ENCODE data around the gene EPN1. TPM values are rescaled to one million over a fixed set of nuclear protein-coding genes. Genes with fewer than 3 reads are reported as not detected.

Gene EPN1
- total and polyA plus RNA-seq, 2 experiments from 2014 or later = 47.1 to 223 TPM

GRCh38 chr19:55695511-55696290 is 20.7 kb downstream of the EPN1 start:
- no peak overlapping the region for H2AFZ ChIP-seq
- TF ChIP-seq STAT1 (IDR thresholded peaks at IDR 0.05; ENCODE audit: unreplicated experiment) (no peak), EZH2 (IDR thresholded peaks at IDR 0.05; ENCODE audit: low read depth, unreplicated experiment) (no peak), CREB1 (CRISPR knock-in tag; IDR thresholded peaks at IDR 0.05; ENCODE audit: low read depth) (no peak), POLR2AphosphoS5 (IDR thresholded peaks at IDR 0.05; ENCODE audit: low read depth) (no peak)
- H3F3A ChIP-seq (replicated peaks; ENCODE audit: low read depth) = no peaks in the 10 kb centered on the region
- H3K36me3 ChIP-seq (ENCODE audit: insufficient read depth) = no peaks in the 10 kb centered on the region
- ATAC-seq (no peak), DNase-seq (ENCODE audit: low spot score) (no peak)
- peaks cover 48% of the 10 kb centered on the region for H3K36me3 Mint-ChIP-seq (ENCODE audit: low read depth)
- no peaks in the 10 kb centered on the region for H3K27me3 ChIP-seq (ENCODE audit: insufficient read depth)
- no peaks in the 10 kb centered on the region for H3K9me2 ChIP-seq (ENCODE audit: insufficient read depth)
- H3K79me2 ChIP-seq (replicated peaks; ENCODE audit: insufficient read depth) = no peaks in the 10 kb centered on the region
- no peaks in the 10 kb centered on the region; the same call in 2 of the 3 replicates for H3K4me1 Mint-ChIP-seq
- no peak overlapping the region for H3K27ac ChIP-seq (ENCODE audit: low read depth)
- H3K4me2 ChIP-seq = no peak overlapping the region
- no peaks in the 10 kb centered on the region for H3K9me3 Mint-ChIP-seq
- H3K27me3 Mint-ChIP-seq (ENCODE audit: insufficient read depth, low read depth, poor library complexity) = peaks cover 6% of the 10 kb centered on the region
- no peak overlapping the region for H3K4me3 Mint-ChIP-seq
- H3K4me3 ChIP-seq = no peak overlapping the region
- no peaks in the 10 kb centered on the region for H3K4me1 ChIP-seq (ENCODE audit: insufficient read depth)
- no peak overlapping the region for H3K27ac Mint-ChIP-seq
- H4K20me1 ChIP-seq (replicated peaks; ENCODE audit: insufficient read depth) = no peaks in the 10 kb centered on the region; the same call in 1 of the 2 replicates

DNA sequence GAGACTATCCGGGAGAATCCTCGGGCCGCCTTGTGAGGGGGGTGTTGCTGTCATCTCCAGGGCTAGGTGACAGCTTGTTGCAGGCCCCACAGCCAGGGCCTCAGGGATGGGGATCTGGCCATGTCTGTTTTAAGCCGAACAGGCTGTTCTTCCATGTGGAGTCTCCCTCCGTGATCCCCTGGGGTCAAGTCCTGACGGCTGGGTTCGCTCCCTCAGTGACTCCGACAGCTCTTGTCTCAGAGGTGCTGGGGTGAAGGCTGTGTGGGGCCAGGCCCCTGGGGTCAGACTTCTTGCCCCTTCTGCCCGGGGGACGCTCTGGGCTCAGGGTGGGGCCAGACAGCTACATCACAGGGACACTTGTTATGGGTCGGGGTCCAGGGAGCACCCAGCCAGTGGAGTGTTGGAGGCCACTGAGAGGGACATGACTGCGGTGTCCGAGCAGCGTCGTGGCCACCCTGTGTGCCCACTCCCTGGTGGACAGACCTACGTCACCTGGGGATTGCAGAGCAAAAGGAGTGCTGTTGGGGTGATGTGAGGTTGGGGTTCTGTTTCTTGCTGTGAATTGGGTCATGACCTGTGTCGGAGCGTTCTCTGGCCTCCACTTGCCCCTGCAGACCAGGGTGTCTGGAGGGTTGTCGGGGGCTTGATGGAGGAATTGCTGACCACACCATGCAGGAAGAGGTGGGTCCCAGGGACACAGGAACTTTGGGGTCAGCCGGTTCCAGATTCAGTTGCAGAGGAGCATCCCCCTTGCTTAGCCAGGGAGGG is 21.5 kb downstream of the EPN1 start:
- no peak overlapping the region for H3K4me3 Mint-ChIP-seq
- no peaks in the 10 kb centered on the region; the same call in 2 of the 3 replicates for H3K4me1 Mint-ChIP-seq
- H3K9me3 Mint-ChIP-seq = peaks cover under 1% of the 10 kb centered on the region; the same call in 1 of the 3 replicates
- H3F3A ChIP-seq (replicated peaks; ENCODE audit: low read depth) = no peaks in the 10 kb centered on the region
- H2AFZ ChIP-seq = no peak overlapping the region
- no peaks in the 10 kb centered on the region for H3K9me2 ChIP-seq (ENCODE audit: insufficient read depth)
- no peaks in the 10 kb centered on the region for H3K4me1 ChIP-seq (ENCODE audit: insufficient read depth)
- no peaks in the 10 kb centered on the region; the same call in 1 of the 2 replicates for H4K20me1 ChIP-seq (replicated peaks; ENCODE audit: insufficient read depth)
- H3K36me3 ChIP-seq (ENCODE audit: insufficient read depth) = no peaks in the 10 kb centered on the region
- H3K27me3 ChIP-seq (ENCODE audit: insufficient read depth) = no peaks in the 10 kb centered on the region
- H3K27me3 Mint-ChIP-seq (ENCODE audit: insufficient read depth, low read depth, poor library complexity) = peaks cover 4% of the 10 kb centered on the region
- peaks cover 46% of the 10 kb centered on the region for H3K36me3 Mint-ChIP-seq (ENCODE audit: low read depth)
- H3K79me2 ChIP-seq (replicated peaks; ENCODE audit: insufficient read depth) = no peaks in the 10 kb centered on the region
- H3K4me2 ChIP-seq = no peak overlapping the region
- DNase-seq (ENCODE audit: low spot score) (no peak), ATAC-seq (no peak)
- no peak overlapping the region for H3K4me3 ChIP-seq
- no peak overlapping the region for H3K27ac Mint-ChIP-seq
- no peak overlapping the region for H3K27ac ChIP-seq (ENCODE audit: low read depth)
- TF ChIP-seq JUNB (IDR thresholded peaks at IDR 0.05; ENCODE audit: unreplicated experiment) = no peak
- TF ChIP-seq POLR2AphosphoS5 (IDR thresholded peaks at IDR 0.05; ENCODE audit: low read depth) = no peak
- TF ChIP-seq CREB1 (CRISPR knock-in tag; IDR thresholded peaks at IDR 0.05; ENCODE audit: low read depth) = no peak
- no peak for TF ChIP-seq EZH2phosphoT487 (IDR thresholded peaks at IDR 0.05; ENCODE audit: unreplicated experiment)
- TF ChIP-seq ZNF114 (CRISPR knock-in tag; IDR thresholded peaks at IDR 0.05) = no peak
- TF ChIP-seq, protein P1, sequence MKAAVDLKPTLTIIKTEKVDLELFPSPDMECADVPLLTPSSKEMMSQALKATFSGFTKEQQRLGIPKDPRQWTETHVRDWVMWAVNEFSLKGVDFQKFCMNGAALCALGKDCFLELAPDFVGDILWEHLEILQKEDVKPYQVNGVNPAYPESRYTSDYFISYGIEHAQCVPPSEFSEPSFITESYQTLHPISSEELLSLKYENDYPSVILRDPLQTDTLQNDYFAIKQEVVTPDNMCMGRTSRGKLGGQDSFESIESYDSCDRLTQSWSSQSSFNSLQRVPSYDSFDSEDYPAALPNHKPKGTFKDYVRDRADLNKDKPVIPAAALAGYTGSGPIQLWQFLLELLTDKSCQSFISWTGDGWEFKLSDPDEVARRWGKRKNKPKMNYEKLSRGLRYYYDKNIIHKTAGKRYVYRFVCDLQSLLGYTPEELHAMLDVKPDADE (IDR thresholded peaks at IDR 0.05) = no peak
- no peak for TF ChIP-seq NANOG (IDR thresholded peaks at IDR 0.05; ENCODE audit: borderline replicate concordance)
- TF ChIP-seq, protein P2, sequence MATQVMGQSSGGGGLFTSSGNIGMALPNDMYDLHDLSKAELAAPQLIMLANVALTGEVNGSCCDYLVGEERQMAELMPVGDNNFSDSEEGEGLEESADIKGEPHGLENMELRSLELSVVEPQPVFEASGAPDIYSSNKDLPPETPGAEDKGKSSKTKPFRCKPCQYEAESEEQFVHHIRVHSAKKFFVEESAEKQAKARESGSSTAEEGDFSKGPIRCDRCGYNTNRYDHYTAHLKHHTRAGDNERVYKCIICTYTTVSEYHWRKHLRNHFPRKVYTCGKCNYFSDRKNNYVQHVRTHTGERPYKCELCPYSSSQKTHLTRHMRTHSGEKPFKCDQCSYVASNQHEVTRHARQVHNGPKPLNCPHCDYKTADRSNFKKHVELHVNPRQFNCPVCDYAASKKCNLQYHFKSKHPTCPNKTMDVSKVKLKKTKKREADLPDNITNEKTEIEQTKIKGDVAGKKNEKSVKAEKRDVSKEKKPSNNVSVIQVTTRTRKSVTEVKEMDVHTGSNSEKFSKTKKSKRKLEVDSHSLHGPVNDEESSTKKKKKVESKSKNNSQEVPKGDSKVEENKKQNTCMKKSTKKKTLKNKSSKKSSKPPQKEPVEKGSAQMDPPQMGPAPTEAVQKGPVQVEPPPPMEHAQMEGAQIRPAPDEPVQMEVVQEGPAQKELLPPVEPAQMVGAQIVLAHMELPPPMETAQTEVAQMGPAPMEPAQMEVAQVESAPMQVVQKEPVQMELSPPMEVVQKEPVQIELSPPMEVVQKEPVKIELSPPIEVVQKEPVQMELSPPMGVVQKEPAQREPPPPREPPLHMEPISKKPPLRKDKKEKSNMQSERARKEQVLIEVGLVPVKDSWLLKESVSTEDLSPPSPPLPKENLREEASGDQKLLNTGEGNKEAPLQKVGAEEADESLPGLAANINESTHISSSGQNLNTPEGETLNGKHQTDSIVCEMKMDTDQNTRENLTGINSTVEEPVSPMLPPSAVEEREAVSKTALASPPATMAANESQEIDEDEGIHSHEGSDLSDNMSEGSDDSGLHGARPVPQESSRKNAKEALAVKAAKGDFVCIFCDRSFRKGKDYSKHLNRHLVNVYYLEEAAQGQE (IDR thresholded peaks at IDR 0.05; ENCODE audit: unreplicated experiment) = no peak

All from GM23338 (cell line).